Neural progenitor cell (in vitro differentiated cells): Measurements from ENCODE around the gene DACH1. TPM values are rescaled to one million over a fixed set of nuclear protein-coding genes. Genes with fewer than 3 reads are reported as not detected.
A peak's percentile ranks its signal among the peaks of the same experiment; 100 is the strongest.

Experiments used
- DNase-seq: peaks from one replicate; pipeline ENCODE4 v3.0.0-alpha.2; 2016; ENCODE audit warnings: low spot score
- H2AFZ ChIP-seq: fragments of 200-600 bp; sonication (generic); replicated peaks from 2 replicates; pipeline ENCODE4 v1.6.1; 2016; ENCODE audit warnings: antibody characterized with exemption
- H3F3A ChIP-seq: fragments of 200-600 bp; sonication (generic); 2 replicates; pipeline ENCODE4 v1.6.1; 2016; ENCODE audit warnings: antibody characterized with exemption, low read depth
- H3K27ac ChIP-seq: fragments of 200-600 bp; sonication (generic); 2 replicates; pipeline ENCODE4 v1.5.1; 2016; ENCODE audit warnings: mild to moderate bottlenecking
- H3K27me3 ChIP-seq: fragments of 200-600 bp; sonication (generic); 2 replicates; pipeline ENCODE4 v1.6.1; 2016; ENCODE audit warnings: mild to moderate bottlenecking, moderate library complexity
- H3K36me3 ChIP-seq: fragments of 200-600 bp; sonication (generic); 2 replicates; pipeline ENCODE4 v1.5.1; 2016
- H3K4me1 ChIP-seq: fragments of 200-600 bp; sonication (generic); 2 replicates; pipeline ENCODE4 v1.6.1; 2016; ENCODE audit warnings: mixed run types
- H3K4me2 ChIP-seq: fragments of 200-600 bp; sonication (generic); 2 replicates; pipeline ENCODE4 v1.6.1; 2016
- H3K4me3 ChIP-seq: fragments of 200-600 bp; sonication (generic); 2 replicates; pipeline ENCODE4 v1.5.1; 2016
- H3K79me2 ChIP-seq: fragments of 200-600 bp; sonication (generic); 2 replicates; pipeline ENCODE4 v1.6.1; 2016; ENCODE audit warnings: low read depth
- H3K9ac ChIP-seq: fragments of 200-600 bp; sonication (generic); 2 replicates; pipeline ENCODE4 v1.6.1; 2016
- H3K9me3 ChIP-seq: fragments of 200-600 bp; sonication (generic); 2 replicates; pipeline ENCODE4 v1.5.1; 2016; ENCODE audit warnings: low read depth
- H4K20me1 ChIP-seq: fragments of 200-600 bp; sonication (generic); 2 replicates; pipeline ENCODE4 v1.6.1; 2016; ENCODE audit warnings: low read depth
- H3K27ac Mint-ChIP-seq: 3 replicates; pipeline ENCODE4 v1.8.0; 2021; ENCODE audit warnings: mixed read lengths
- H3K27me3 Mint-ChIP-seq: 2 replicates; pipeline ENCODE4 v1.8.0; 2022; ENCODE audit warnings: low read depth, mild to moderate bottlenecking, inconsistent platforms, moderate library complexity, mixed read lengths; ENCODE audit not compliant: insufficient read depth
- H3K36me3 Mint-ChIP-seq: 3 replicates; pipeline ENCODE4 v1.8.0; 2021; ENCODE audit warnings: mixed read lengths
- H3K4me1 Mint-ChIP-seq: 3 replicates; pipeline ENCODE4 v1.8.0; 2021; ENCODE audit warnings: mixed read lengths
- H3K4me3 Mint-ChIP-seq: 3 replicates; pipeline ENCODE4 v1.8.0; 2021; ENCODE audit warnings: mild to moderate bottlenecking, moderate library complexity, mixed read lengths
- H3K9me3 Mint-ChIP-seq: 3 replicates; pipeline ENCODE4 v1.8.0; 2020; ENCODE audit warnings: mixed read lengths
- CTCF ChIP-seq: fragments of 200-600 bp; sonication (generic); IDR thresholded peaks from 2 replicates; pipeline ENCODE4 v1.5.1; 2017; ENCODE audit warnings: antibody characterized with exemption, mild to moderate bottlenecking
- EZH2 ChIP-seq: fragments of 200-600 bp; sonication (generic); IDR thresholded peaks from 2 replicates; pipeline ENCODE4 v1.6.1; 2017; ENCODE audit warnings: antibody characterized with exemption, mild to moderate bottlenecking, moderate library complexity
- EZH2phosphoT487 ChIP-seq: fragments of 200-600 bp; sonication (generic); IDR thresholded peaks from 2 replicates; pipeline ENCODE4 v1.6.1; 2017; ENCODE audit warnings: antibody characterized with exemption
- total RNA-seq: library from RNA; depleted of rRNA; stranded (reverse); fragments of >200 nt; gene quantifications from 2 replicates; pipeline ENCODE4 v1.2.3, GENCODE V29; 2015; ENCODE audit warnings: low replicate concordance

DACH1 gene
- total RNA-seq, 1 donor from 2014 or later: 27.6 TPM

- Mint-ChIP-seq H3K27me3 (no peaks in the 10 kb centered on the region), H3K4me3 (peak overlapping the region; percentile 50), H3K9me3 (no peaks in the 10 kb centered on the region), H3K36me3 (peaks cover 9% of the 10 kb centered on the region), H3K27ac (peak overlapping the region; percentile 21), H3K4me1 (peaks cover 70% of the 10 kb centered on the region)
- Histone ChIP-seq H3K4me3 (no peak overlapping the region), H4K20me1 (peaks cover 49% of the 10 kb centered on the region), H3K79me2 (peaks cover 23% of the 10 kb centered on the region), H3K4me2 (no peak overlapping the region), H3K9ac (no peak overlapping the region), H2AFZ (no peak overlapping the region), H3K36me3 (no peaks in the 10 kb centered on the region), H3K4me1 (peaks cover 41% of the 10 kb centered on the region), H3F3A (peaks cover 18% of the 10 kb centered on the region), H3K27ac (no peak overlapping the region), H3K9me3 (no peaks in the 10 kb centered on the region), H3K27me3 (no peaks in the 10 kb centered on the region)
- TF ChIP-seq CTCF: no peak
- no peak for TF ChIP-seq EZH2
- TF ChIP-seq EZH2phosphoT487: no peak
- no peak for DNase-seq
Observed at GRCh38 chr13:71854401-71854800, 12.6 kb downstream of the DACH1 start.

- peaks cover 67% of the 10 kb centered on the region for H3K4me1 Mint-ChIP-seq
- H3K4me1 ChIP-seq: peaks cover 37% of the 10 kb centered on the region
Observed at GRCh38 chr13:71853725-71854124, 13.3 kb downstream of the DACH1 start.

GRCh38 chr13:71852736-71853135 lies 14.3 kb downstream of the DACH1 start:
- Mint-ChIP-seq H3K9me3 (no peaks in the 10 kb centered on the region), H3K4me3 (peak overlapping the region; percentile 50), H3K4me1 (peaks cover 61% of the 10 kb centered on the region), H3K27ac (peak overlapping the region; percentile 76), H3K27me3 (no peaks in the 10 kb centered on the region), H3K36me3 (peaks cover 15% of the 10 kb centered on the region)
- Histone ChIP-seq H2AFZ (no peak overlapping the region), H3K4me3 (no peak overlapping the region), H3K4me2 (peak overlapping the region; percentile 56), H4K20me1 (peaks cover 34% of the 10 kb centered on the region), H3K9ac (no peak overlapping the region), H3F3A (peaks cover 8% of the 10 kb centered on the region), H3K4me1 (peaks cover 37% of the 10 kb centered on the region), H3K27ac (peak overlapping the region; percentile 49), H3K36me3 (no peaks in the 10 kb centered on the region), H3K79me2 (peaks cover 14% of the 10 kb centered on the region), H3K27me3 (no peaks in the 10 kb centered on the region), H3K9me3 (no peaks in the 10 kb centered on the region)
- DNase-seq: no peak
- no peak for TF ChIP-seq EZH2
- TF ChIP-seq CTCF: no peak
- no peak for TF ChIP-seq EZH2phosphoT487

More at GRCh38 chr13:71853725-71854124, 13.3 kb downstream of the DACH1 start:
- H3K9me3 Mint-ChIP-seq: no peaks in the 10 kb centered on the region
- Histone ChIP-seq H3K27ac (no peak overlapping the region), H3K4me3 (no peak overlapping the region), H4K20me1 (peaks cover 42% of the 10 kb centered on the region), H2AFZ (no peak overlapping the region), H3K9ac (no peak overlapping the region), H3K36me3 (no peaks in the 10 kb centered on the region), H3K4me2 (peak overlapping the region; percentile 5), H3F3A (peaks cover 12% of the 10 kb centered on the region), H3K9me3 (no peaks in the 10 kb centered on the region), H3K27me3 (no peaks in the 10 kb centered on the region), H3K79me2 (peaks cover 17% of the 10 kb centered on the region)
- no peak for TF ChIP-seq EZH2
- no peak for TF ChIP-seq EZH2phosphoT487
- no peak for TF ChIP-seq CTCF
- H3K4me3 Mint-ChIP-seq: no peak overlapping the region
- H3K27me3 Mint-ChIP-seq: no peaks in the 10 kb centered on the region
- DNase-seq: no peak
- H3K27ac Mint-ChIP-seq: peak overlapping the region; percentile 60
- peaks cover 14% of the 10 kb centered on the region for H3K36me3 Mint-ChIP-seq
